ENCODE measurements around the gene KRT71.

KRT71 gene

GRCh38 chr12:52573743-52574142 lies 20.8 kb upstream of the KRT71 start, which contains the start of gene KRT74:
Gene KRT74, minus strand, starts transcription at chr12:52573843. Its CDS starts 66 bp downstream, at chr12:52573777.
- no peak for DNase-seq

GRCh38 chr12:52573306-52573705 lies 20.4 kb upstream of the KRT71 start:
- no peak for DNase-seq

- no peak for DNase-seq
Measured at GRCh38 chr12:52570511-52570910, 17.6 kb upstream of the KRT71 start.

DNA sequence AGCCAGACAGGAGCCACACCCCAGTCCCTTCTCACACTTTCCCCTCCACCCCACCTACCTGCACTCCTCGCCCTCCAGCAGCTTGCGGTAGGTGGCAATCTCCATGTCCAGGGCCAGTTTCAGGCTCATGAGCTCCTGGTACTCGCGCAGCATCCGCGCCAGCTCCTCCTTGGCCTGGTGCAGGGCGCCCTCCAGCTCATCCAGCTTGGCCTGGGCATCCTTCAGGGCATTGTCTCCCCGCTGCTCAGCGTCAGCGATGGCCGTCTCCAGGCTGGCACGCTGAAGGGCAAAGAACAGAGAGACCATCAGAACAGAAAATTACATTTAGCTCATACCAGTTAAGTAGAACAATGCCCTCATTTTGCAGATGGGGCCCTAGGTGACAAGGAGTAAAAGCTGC lies 15.2 kb upstream of the KRT71 start:
- DNase-seq = no peak

DNA sequence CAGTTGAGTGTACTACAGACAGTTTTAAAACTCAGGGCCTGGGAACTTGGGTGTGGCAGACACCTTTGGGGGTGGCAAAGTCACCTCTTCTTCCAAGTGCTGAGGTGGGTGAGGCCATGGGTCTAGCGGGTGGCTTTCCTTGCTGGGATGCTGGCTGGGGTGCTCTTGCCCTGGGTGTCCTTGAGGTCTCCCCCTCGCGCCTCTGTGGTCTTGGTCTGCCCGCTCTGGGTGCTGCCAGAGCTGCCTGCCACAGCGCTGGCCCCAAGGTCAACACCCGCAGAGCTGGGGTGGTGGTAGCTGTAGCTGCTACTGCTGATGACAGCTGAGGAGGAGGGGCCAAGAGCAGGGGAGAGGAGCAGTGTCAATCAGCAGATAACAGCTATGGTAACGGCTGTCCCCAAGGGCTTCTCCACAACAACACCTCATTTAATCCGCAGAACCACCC lies 13.9 kb upstream of the KRT71 start:
- no peak for DNase-seq

DNA sequence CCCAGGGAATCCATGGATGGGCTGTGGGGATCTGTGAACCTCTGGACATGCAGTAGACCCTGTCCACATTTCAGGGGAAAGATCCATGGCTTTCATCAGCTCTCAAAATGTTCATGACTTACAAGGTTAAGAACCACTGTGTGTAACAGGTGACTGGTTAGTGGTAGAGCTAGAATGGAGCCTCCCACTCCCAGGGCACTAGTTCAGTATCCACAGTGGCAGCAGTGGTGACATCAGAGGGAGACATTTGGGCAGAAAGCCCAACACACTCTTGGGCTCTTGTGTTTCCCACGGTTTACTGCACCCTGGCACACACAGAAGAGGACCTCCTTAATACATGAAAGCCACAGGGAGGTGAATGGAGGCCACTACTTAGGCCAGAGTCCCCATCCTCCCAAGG lies 11.6 kb upstream of the KRT71 start:
- no peak for DNase-seq

DNA sequence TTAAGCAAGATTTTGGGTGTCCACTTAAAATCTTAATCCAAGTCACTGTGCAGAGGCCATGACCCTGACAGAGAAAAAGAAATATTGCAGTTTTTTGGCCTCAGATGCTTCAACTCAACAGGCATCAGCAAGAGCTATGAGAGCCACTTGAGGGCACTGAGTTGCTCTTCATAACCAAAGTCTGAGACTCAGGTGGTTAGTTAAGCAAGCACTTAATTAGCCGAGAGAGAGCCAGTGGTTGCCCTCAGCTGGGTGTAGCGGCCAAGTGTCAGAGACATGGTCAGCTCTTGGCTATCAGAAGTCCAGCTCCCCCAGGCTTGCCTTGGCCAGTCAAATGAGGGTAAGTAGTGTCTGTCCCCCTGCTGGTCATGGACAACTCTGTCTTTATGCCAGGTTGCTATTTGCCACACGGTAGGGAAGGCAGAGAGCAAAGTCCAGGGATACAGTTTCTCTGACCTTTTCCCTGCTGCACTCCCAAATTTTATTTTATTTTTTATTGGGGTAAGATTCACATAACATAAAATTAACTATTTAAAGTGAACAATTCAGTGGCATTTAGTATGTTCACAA lies 9.0 kb upstream of the KRT71 start:
- DNase-seq = no peak

DNA sequence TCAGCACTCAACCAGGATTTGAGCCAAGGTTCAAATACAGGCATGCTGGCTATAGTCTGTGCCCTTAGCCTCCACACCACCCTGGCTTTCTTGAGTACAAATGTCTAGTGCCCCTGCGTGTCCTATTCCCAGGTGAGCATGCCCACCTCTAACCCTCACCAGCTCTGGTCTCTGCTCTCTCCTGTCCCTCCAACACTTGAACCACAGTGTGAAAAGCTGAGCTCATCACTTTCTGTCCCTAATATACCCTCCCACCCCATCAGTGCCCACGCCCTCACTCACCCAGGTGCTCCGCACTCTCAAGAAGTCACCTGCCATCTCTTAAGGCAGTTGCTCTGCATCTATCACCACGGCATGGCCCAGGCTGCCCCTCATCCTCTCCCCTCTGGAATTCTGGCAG lies 7.0 kb upstream of the KRT71 start:
- no peak for DNase-seq

DNA sequence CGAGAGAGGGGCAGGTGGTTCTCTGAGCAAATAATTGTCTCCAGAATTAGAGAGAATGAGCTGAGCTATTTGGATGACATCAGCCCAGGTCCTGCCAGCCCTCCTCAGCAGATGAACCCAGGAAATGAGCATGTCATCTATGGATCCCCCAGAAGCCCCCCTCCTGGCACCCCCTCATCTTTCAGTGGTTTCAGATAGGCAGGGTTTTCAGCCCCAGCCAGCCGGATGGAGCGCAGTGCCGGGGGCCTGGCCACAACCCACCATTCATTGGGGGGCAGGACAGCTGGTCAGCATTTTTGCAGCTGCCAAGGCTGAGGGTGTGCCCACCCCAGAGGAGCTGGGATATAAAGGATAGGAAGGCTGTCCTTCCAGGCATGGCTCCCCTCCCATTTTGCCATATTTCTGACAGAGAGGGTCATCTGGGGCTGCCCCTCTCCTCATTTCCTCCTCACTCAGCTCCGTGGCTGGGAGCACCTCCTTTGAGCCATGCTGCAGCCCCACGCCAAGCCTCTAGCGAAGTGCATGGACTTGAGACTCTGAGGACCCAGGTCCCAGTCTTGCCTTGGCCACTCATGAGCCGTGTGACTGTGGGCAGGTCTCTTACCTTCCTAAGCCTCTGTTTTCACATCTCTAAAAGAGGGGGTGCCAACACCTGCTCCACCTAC lies 6.0 kb upstream of the KRT71 start:
- DNase-seq = no peak

DNA sequence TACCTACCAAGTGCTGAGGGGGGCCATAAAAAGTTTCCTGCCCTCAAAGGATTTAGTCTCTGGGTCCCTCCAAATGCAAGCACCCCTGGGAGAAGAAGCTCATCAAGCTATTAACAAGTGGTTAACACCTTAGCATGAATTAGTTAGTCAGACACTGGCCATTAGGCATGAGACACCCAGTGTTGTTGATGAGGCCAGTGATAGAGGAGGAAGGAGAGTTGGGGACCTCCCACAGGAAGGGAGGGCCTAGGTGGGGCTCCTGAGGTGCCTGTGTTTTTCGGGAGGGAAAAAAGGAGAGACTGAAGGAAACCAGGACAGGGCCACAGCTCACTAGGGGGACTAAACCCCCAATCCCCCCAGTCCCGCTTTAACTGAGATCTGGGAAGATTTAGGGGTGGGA lies 4.5 kb upstream of the KRT71 start:
- no peak for DNase-seq

GRCh38 chr12:52555577-52555976 lies 2.6 kb upstream of the KRT71 start:
- no peak for DNase-seq

- no peak for DNase-seq
Measured at GRCh38 chr12:52552055-52552454, 890 bp downstream of the KRT71 start.

DNA sequence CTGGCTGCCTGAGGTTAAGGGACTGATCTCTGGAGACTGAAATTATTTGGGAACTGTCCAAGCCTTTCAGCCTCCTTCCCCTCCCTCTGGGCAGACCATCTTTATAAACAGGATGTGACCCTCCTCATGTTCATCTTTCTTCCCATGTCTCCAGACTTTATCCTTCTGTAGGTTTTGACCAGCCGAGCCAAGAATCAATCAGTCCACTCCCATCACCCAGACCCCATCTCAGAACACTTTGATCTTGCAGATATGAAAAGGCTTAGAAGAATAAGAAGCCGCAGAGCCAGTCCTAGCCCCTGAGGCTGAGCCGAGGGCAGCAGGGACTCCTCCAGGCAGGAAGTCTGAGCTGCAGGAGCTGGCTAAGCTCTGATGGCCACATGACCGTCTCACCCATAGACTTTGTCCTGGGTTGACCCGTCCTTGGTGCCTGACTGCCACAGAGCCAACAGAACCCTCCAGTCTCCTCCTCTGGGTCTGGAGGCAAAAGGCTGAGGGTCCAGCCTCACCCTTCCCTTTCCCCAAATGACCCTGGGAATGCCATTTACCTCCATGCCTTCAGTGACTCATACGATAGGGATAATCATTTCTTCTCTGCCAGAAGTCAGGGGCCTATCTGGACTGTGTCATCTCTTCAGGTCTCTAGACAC lies 1.6 kb downstream of the KRT71 start:
- no peak for DNase-seq

DNA sequence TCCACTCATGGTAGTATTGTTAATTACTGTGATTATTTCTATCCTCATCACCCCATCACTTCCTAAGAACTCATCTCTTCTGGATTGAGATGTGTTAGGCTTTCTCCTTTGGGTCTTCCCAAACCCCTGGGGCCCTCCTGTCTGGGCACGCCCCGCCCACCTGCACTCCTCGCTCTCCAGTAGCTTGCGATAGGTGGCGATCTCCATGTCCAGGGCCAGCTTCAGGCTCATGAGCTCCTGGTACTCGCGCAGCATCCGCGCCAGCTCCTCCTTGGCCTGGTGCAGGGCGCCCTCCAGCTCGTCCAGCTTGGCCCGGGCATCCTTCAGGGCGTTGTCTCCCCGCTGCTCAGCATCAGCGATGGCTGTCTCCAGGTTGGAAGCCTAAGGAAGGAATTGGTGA lies 6.8 kb downstream of the KRT71 start:
- no peak for DNase-seq

GRCh38 chr12:52543985-52544883 lies 8.7 kb downstream of the KRT71 start:
- no peak for DNase-seq

DNA sequence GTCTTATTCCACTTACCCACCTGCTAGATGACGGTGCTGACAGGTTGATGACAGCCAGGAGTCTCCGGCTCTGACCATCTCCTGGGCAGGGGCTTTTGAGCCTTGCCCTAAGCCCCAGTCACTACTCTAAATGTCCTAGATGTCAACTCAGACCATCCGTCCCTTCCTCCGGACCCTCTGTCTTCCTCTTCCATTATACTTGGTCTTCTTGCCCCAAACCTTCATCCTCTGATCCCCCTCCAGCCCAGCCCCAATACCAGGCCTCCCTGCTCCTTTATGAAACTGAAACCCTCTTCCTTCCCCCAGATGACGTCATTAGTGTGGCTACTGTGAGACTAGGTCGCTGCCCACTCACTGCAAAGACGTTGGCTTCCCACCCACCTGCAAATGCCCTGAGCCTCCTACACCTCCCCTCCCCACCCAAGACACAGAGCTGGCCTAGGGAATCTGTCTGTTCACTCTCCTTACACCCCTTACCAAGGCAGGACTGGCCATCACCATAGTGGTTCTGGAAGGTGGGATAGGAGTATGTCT lies 10.1 kb downstream of the KRT71 start:
- no peak for DNase-seq

- no peak for DNase-seq
Measured at GRCh38 chr12:52542157-52542556, 10.8 kb downstream of the KRT71 start.

DNA sequence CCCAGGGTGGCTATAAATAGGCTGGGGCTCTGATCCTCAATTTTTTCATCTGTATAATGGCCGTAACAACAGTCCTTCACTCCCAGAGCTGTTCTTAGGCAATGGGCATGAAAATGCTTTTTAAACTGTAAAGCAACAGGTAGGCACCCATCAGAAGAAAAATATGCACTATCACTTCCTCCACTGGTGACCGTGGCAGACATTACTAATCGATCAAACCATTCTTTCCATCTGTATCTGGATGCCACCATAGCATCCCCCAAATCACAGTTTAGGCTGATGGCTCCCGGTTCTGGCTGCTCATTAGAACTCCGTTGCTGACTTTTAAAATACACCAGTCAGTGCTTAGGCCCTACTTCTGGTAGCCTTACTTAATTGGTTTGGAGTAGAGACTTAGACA lies 11.2 kb downstream of the KRT71 start:
- no peak for DNase-seq

GRCh38 chr12:52540531-52540930 lies 12.4 kb downstream of the KRT71 start:
- DNase-seq = no peak

DNA sequence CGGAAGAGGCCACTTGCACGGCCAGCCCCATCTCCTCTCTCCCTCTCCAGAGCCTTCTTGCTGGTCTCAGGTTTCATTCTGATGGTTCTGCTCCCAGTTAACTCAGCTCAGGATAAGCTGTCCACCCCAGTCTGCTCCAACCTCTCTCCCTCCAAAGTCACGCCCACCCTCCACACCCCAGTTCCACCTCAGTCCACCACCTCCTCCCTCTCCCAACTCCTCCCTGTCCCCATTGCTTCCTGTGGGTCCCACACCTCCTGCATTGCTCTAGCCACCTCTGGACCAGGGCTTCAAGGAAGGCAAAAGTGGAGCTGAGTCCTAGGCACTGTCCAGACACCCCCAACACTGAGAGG lies 13.1 kb downstream of the KRT71 start:
- no peak for DNase-seq

DNA sequence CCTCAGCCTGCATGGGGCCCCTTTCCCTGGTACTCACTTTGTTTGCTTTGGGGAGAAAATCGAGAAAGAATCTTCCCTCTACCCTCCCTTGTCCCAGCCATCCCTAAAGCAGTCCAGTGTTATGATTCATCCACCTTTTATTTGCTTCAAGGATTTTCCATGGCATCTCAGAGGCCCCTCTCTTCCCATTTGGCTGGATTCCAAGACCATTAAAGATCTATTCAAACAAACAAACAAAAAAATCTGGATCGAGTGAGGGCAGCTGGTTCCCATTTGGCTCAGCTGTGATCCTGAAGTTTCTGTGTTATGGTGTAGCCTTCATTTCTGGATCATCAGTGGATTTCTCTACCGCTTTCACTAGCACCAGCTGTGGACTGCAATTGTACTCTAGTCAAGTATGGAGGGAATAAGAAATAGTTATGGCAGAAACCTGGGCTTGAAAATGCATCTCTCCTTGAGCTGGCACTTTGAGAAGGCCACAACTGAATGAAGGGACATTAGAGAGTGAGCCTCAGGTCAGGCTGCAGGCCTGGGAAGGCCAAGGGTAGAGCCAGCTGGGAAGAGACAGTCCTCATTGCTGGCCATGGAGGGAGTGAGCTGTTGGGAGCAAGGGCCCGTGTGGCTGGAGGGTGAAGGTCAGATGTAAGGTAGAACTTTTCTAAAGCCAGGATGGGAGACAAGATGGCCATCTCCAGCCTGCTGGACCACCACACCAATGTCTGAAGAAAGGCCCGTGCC lies 13.7 kb downstream of the KRT71 start:
- peak; percentile 41 for DNase-seq

- no peak for DNase-seq
Measured at GRCh38 chr12:52537101-52537500, 15.8 kb downstream of the KRT71 start.

- no peak for DNase-seq
Measured at GRCh38 chr12:52535574-52535973, 17.4 kb downstream of the KRT71 start.

Data from amniotic stem cell (primary cell).